HG03108 (cell line): ENCODE data around the gene TMEM42.

Experiments
- ATAC-seq: cut with Tn5 transposase; IDR thresholded peaks from one replicate; pipeline ENCODE4 v1.9.1; 2021; ENCODE audit warnings: moderate library complexity; ENCODE audit not compliant: unreplicated experiment

TMEM42 gene

DNA sequence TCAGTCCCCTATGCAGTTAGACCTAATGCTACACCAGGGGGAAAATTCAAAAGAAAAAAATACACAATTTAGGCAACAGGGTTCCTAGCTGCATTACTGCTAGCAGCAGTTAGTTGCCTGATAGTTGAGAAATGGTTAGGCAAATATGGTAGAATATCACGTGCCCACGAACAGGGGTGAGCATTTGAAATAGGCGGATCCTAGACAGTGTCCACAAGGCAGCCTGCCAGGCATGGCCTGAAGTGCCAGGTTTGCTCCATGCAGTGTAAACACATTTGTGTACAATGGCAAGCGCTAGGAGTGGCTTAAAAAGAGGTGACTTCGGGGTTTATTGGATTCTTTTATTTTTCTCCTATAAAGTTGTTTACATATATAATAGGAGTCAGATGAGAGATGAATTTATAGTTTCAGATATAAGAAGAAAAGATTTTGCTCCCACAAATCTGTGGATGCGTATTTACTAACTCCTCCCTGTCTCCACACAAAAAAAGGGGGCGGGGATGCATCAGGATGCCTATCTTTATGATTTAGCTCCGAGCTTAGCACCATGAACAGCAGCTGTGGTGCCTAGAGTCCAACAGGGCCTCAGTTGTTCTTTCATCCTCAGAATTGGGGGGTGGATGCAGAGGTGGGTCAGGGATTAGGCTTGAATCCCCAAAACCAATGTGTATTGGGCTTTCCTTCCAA, 8.8 kb downstream of the TMEM42 start:
- no peak for ATAC-seq

DNA sequence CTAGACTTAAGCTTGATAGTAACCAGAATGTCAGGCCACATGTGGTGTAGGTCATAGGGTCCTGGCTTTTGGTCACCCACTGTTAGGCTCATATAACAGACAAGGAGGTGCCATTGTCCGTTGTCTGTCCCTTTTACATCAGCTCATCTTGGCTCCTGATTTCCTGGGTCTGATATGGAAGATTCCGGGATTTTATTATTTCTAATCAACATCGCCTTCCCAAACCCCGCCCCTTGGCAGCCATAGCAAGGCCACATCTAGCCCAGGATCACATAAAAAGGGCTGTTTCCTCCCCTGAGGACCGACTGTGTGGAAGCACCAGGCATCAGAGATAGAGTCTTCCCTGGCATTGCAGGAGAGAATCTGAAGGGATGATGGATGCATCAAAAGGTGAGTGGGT, 12.6 kb downstream of the TMEM42 start, which contains the start of gene TGM4:
Gene TGM4 (plus strand): TSS at position 301 of the 400 bp plus-strand sequence. CDS start 71 bp downstream, at position 372.
- ATAC-seq: no peak

DNA sequence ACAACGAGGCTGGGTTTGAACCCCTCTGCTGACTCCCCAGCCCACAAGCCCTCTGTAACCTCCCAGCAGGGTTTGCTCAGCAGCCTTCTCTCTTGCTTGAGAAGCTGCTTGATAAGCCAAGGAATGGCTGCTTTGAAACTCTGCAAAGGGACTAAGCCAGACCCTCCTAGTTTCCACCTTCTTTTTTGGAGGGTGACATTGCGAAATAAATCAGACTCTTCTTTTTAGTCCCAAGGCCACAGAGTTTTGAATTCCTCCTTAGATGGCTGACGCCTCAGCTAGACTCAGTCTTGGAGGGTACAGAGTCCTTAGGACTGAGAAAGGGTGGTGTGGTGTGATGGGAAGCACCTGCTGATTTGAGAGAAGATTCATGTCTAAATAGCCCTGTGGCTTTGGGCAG, 13.9 kb downstream of the TMEM42 start:
- ATAC-seq: no peak

DNA sequence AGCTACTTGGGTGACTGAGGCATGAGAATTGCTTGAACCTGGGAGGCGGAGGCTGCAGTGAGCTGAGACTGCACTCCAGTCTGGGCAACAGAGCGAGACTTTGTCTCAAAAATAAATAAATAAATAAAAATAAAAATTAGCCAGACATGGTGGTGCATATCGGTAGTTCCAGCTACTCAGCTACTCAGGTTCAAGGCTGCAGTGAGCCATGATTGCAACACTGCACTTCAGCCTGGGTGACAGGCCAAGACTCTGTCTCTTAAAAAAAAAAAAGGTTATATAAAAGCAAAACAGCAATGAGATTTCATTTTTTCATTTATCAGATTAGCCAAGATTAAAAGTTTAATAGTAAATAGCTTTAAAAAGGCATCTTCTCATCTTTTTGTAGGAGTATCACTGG, 15.6 kb downstream of the TMEM42 start:
- no peak for ATAC-seq

DNA sequence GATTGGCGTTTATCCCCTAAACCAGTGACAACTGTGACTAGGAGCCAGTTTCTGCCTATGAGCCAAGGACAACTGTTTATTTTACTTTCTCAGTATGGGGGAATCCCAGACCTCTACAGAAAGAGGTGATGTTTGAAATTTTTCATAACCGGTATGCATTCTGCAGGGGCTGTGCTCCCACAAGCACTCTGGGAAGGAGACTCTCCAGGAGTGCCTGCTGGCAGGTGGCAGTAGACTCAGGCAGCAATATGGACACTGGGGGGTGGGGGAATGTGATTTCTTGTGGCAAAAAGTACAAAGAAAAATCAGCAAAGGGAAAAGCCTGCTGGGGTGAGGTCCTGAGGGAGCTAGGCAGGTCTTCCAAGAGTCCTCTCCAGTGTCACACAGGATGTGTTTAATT, 18.6 kb downstream of the TMEM42 start:
- ATAC-seq: no peak

DNA sequence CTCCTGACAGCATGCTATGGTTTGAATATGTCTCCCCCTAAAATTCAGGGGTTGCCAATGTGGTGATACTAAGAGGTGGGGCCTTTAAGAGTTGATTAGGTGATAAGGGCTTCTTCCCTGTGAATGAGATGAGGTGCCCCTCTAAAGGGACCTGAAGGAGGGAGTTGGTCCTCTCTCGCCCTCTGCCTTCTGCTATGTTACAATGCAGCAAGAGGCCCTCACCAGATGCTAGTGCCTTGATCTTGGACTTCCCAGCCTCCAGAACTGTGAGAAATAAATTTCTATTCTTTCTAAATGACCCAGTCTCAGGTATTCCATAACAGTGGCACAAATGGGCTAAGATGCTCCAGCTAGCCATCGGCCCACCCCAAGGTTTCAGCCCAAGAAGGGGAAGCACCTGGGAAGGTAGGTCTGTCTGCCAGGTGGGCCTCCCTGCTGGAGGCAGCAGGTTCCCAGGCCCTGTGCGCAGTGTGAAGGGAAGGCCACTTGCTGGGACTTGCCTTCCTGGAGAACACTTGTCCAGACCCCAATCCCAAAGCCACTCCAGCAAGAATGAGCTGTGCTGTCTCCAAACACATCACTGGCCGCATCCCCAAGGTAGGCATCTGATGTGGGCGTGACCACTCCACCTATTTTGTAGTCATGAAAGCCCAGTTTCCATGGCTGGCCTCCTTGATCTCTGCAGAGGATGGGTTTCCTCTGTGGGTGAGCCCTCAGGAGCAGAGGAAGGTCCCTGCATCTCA, 21.7 kb downstream of the TMEM42 start:
- no peak for ATAC-seq

DNA sequence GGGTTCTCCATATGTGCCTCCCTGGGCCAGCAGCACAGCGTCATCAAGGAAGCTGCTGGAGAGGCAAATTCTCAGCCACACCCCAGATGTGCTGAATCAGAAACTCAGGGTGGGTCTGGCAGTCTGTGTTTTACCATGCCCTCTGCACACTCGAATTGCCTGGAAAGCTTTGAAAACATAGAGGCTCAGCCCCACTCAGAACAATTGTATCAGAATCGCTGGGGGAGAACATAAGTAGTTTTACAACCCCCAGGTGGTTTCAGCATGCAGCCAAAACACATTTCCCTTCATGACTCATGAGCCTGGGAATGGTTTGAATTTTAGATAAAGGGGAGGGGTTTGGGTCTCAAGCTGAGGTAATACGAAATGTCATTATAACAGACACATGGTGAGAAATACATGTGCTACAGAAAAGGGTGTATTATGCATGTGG, 22.3 kb downstream of the TMEM42 start:
- no peak for ATAC-seq

DNA sequence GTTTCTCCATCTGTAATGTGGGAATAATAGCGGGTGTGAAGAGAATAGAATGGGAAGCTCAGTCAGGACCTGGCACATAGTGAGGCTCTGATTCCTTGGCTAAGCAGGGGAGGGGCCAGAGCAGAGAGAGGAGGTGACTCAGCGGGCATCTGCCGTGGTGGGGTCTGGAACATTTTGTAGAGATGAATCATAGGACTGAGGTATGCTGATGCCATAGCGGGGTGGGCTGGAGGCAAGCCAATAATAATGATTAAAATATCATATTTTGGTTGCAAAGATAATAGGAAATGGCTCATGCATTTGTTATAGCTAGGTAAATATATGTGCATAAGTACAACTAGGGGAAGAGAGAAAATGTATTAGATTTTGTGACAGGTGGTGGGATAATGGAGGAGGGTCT, 23.9 kb downstream of the TMEM42 start:
- ATAC-seq: no peak

DNA sequence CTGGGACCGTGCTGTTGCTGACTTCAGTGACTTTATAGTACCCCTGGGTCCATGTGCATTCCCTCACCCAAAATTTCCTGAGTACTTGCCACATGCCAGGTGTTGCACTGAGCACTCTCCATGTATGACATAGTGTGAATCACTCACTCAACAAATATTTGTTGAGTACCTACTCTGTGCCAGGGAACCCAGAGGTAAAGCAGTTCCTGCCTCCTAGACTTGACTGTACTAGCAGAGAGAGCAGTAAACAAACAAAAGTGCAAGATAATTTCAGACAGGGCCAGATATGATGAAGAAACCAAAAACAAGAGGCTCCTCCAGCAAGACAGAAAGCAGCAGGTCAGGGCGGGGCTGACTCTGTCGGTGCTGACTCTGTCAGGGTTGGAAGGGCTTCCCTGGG, 24.8 kb downstream of the TMEM42 start:
- ATAC-seq: no peak

DNA sequence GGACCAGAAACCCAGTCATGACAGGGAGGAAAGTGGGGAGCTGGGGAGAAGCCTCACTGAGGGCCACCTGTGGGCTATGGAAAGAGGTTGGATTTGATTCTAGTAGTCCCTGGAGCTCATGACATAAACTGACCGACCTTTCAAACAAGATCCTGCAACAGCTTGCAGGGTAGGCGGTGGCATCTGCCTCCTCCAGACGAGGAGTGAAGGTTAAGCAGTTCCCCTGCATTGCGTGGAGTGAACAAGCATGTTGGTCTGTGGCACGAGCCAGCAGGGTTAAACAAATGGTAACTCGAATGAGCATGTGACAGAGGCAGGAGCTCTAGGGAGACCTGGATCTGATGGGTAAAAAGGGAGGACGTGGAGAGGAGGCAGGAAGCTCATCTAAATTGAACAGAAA, 25.4 kb downstream of the TMEM42 start:
- ATAC-seq: no peak

DNA sequence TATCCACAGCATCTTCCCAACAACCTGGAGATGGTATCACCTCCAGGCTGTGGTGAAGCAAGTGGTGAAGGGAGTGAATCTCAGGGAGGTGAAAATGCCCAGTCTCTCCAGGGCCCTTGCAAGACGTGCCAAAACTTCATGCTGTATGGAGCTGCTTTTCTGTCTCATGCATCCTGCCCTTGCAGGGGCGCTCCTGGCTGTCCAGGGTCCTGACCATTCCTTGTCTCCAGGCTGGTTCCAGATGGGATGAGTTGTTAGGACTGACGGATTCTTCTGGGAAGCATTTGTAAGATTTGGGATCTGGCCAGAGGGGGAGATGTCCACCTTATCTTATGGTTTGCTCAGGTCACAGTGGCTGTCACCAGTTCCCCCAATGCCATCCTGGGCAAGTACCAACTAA, 28.5 kb downstream of the TMEM42 start:
- no peak for ATAC-seq

DNA sequence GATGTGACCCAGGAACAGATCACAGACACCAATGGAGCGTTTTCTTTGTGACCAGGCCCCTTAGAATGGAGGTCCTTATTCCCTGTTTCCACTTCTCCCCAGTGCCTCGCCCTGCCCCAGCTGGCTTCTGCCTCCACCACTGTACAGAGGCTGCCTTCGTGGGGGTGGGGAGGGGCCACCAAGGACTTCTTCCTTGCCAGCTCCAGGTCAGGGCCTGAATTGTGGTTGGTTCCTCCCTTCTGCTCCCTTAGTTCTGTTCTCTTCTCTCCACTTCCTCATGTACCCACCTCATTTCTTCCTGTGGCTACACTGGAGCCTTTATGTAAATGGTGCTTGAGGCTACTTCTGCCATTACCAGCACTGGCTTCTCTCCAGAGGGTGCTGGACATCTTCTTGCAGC, 29.1 kb downstream of the TMEM42 start:
- ATAC-seq: no peak

DNA sequence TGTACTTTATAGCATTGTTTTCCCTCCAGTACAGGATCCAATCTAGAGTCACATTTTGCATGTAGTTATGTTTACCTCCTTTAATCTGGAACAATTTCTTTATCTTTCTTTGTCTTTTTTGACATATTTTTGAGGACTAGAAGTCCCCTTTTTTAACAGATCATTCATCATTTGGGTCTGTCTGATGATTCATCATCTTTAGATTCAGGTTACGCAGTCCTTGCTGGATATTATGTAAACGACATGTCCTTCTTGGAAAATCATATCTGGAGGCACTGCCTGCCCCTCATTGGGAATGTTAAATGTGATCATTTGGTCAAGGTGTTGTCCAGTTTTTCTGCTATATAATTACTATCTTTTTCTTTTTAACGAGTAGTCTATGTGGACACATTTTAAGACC, 31.0 kb downstream of the TMEM42 start:
- no peak for ATAC-seq

DNA sequence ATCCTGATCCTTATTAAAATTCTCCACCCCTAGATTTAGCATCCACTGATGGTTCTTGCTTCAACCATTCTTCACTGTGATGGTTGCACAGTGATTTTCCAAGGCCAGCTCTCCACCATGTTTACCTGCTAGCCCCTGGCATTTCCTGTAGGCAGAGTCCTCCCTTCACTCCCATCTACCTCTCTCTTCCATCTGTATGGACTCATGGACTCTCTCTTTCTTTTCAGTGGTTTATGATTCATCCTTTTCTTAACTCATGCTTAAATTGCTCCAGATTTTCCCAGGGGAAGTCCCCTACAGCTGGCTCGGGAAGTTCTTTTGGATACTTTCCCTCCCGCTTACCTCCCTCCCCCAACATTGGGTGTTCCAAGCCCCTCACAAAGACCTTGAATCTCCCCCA, 31.4 kb downstream of the TMEM42 start:
- no peak for ATAC-seq

DNA sequence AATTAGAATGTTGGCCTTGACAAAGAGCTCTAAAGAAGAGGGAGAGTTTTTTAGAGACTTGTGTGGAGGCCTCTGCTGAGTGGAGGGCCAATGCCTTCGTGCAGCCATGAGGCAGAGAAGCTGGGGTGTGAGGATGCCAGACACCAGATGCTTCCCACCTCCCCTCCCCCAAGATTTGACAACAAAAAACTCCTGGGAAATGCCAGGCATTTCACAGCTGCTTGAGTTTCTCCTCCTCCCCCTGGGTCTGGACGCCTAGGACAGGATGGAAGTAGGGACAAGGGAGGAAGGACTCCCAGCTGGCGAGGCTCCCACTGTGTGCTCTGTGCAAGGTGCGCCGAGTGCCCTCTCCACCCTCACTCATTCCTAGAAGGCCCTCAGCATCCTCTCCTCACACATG, 32.8 kb downstream of the TMEM42 start:
- ATAC-seq: no peak

DNA sequence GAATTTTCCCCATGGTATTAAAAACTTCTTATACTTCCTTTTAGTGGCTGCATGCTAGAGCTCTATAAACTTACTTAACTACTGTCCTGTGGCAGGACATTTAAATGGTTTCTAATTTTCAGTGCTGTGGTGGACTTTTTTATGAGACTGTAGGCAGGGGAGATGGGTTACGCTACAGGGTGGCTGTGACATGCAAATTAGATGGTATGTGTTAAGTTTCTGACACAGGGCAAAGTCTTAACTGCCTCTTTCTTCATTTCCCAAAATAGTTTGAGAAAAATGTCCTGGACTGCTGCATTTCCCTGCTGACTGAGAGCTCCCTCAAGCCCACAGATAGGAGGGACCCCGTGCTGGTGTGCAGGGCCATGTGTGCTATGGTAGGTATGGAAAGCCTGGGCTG, 34.7 kb downstream of the TMEM42 start:
- ATAC-seq: no peak

DNA sequence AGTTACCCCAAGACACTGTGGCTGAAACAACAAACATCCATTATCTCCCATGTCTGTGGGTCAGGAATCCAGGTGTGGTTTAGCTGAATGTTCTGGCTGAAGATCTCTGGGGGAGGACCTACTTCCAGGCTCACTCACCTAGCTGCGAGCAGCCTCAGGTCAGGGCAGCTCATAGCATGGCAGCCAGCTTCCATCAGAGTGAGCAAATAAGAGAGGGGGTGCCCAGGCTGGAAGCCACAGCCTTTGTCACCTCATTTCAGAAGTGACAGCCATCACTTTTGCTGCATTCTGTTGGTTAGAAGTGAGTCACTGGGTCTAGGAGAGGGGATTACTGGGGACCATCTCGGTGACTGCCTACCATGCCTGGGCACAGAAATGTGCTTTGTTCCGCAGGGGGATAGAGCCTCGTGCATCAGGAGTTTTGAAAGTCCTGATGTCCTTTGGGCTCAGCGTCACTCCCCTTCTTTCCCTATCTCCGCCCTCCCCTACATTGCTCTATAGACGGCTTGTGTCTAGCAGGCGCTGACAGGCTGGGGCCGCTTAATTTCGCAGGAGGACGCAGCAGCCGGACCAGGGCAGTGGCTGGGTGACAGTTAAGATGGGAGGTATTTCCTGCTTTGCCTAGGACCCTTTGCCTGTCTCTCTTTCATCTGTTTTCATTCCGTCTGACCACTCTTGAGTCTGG, 38.1 kb downstream of the TMEM42 start:
- no peak for ATAC-seq

DNA sequence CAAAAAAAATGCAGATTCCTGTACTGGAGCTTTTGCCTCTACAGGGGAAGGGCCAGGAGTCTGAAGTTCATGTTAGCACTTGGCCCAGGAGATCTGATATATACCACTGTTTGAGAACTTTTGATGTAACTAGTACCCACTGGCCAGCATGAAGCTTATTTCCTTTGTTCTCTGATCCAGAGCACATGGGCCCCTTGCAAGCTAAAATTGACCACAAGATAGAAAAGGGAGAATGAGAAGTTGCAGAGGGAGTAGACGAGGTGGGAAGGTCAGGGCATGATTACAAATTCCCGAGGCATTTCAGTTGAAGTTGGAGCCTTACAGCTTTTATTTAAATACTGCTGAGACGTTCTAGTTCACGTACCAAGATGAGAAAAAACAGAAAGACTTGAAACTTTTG, 40.9 kb downstream of the TMEM42 start:
- ATAC-seq: no peak

DNA sequence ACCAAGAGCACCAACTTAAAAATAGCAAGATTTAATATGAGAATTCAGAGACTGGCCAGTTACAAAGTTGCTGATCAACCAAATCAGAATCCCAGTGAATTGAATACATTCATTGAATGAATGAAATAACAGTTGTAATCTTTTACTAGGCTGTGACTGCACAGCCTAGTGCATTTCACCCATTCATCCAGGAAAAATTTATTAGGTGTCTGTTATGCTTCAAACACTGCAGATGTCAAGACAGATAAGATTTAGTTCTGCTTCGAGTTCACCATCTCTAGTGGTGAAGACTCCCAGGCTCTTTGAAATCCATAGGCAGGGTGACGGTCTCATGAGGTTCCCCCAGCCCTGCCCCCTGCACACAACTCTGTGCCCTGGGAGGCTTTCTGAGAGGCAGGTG, 41.6 kb downstream of the TMEM42 start:
- ATAC-seq: no peak

DNA sequence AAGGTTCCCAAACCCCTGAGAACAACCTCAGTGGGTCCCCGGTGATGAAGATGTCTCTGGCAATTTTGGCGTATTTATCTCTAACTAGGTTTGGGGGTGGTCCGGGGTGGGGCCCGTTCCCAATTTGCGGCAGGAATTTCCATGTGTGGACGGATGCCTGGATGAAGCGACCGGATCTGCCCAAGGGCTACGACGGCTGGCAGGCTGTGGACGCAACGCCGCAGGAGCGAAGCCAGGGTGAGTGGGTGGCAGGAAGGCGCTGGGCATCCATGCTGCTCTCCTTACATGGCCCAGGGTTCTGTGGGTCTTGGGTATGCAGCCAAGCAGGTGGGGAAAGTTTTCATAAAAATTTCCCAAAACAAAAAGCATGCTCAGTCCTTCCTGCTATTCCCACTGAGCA, 42.0 kb downstream of the TMEM42 start:
- no peak for ATAC-seq

DNA sequence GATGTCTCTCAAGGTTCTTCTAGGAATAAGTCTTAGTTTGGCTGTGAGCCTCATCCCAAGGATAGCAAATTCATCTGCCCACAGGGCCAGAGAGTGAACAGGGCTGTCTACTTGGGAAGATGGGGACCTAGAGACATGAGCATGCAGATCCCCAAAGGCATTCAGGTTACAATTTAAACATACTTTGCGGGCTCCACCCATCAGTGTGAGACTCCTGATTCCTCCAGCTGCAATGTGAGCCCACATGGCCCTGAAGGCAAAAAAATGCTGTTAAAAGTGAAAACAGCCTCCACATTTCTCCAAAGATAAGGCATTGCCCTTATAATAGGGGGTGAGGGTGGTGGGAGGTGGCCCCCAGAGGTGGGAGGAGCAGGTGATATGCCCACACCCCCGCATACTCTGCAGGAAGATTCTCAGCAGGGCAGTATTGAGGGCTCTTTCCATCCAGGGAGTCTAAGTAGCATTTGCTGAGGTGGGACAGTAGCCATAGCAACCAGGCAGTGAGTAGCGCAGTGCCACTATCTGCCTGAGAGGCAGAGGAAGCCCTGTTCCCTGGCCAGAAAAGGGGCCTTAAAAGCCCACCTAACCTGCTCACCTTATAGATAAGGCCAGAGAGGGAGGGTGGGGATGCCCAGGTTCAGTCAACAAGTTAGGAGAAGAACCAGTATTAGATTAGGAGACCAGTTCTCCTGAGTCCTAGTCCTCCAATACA, 43.9 kb downstream of the TMEM42 start:
- ATAC-seq: no peak
